Suprapubic skin (tissue), 4 donors: ENCODE data around the gene CDC45. TPM values are rescaled to one million over a fixed set of nuclear protein-coding genes. Genes with fewer than 3 reads are reported as not detected.

Experiments
- DNase-seq, 2 donors: peaks; one replicate each; pipeline ENCODE4 v3.0.0-alpha.2; 2019; ENCODE audit warnings: low spot score in 2 of 2
- H3K27ac ChIP-seq: fragments of 200-600 bp; sonication (generic); one replicate; pipeline ENCODE4 v1.5.1; 2019
- H3K27me3 ChIP-seq: fragments of 200-600 bp; sonication (generic); one replicate; pipeline ENCODE4 v1.5.1; 2019
- H3K36me3 ChIP-seq: fragments of 200-600 bp; sonication (generic); one replicate; pipeline ENCODE4 v1.5.1; 2019
- H3K4me1 ChIP-seq: fragments of 200-600 bp; sonication (generic); one replicate; pipeline ENCODE4 v1.5.1; 2019
- H3K4me3 ChIP-seq: fragments of 200-600 bp; sonication (generic); one replicate; pipeline ENCODE4 v1.5.1; 2019; ENCODE audit warnings: mild to moderate bottlenecking
- H3K9me3 ChIP-seq: fragments of 200-600 bp; sonication (generic); one replicate; pipeline ENCODE4 v1.5.1; 2019
- EP300 ChIP-seq: sonication (generic); formaldehyde crosslinking; IDR thresholded peaks from one replicate; pipeline ENCODE4 v1.6.1; 2017; ENCODE audit warnings: antibody characterized with exemption
- POLR2A ChIP-seq, 2 donors: fragments of 450-650 bp; IDR thresholded peaks; one replicate each; pipeline ENCODE4 v1.6.1; 2017; ENCODE audit warnings: antibody characterized with exemption in 2 of 2, mild to moderate bottlenecking in 2 of 2, moderate library complexity in 2 of 2
- POLR2AphosphoS5 ChIP-seq, 3 donors: sonication (generic); formaldehyde crosslinking; IDR thresholded peaks; one replicate each; pipeline ENCODE4 v1.6.1; 2017; ENCODE audit warnings: antibody characterized with exemption in 3 of 3
- WGBS: methylation state at CpG from one replicate; pipeline ENCODE4 v1.1.5; 2018; 5-methylcytosine and 5-hydroxymethylcytosine counted together
- total RNA-seq, 4 donors: library from RNA; depleted of rRNA; stranded (reverse); fragments of >200 nt; gene quantifications; one replicate each; pipeline ENCODE4 v1.1.0, GENCODE V29; 2016
- TF ChIP-seq, protein P1 (sequence below), 2 donors: fragments of 200-600 bp in 1 of 2; fragments of 450-650 bp in 1 of 2; sonication (generic) in 1 of 2; IDR thresholded peaks; one replicate each; pipeline ENCODE4 v1.5.1; 2016 to 2019; ENCODE audit warnings: antibody characterized with exemption in 2 of 2, mild to moderate bottlenecking in 1 of 2, moderate library complexity in 1 of 2

CDC45 gene
- total RNA-seq, 4 donors from 2014 or later, result 0.72 to 3.3 (median 1.4) TPM

DNA sequence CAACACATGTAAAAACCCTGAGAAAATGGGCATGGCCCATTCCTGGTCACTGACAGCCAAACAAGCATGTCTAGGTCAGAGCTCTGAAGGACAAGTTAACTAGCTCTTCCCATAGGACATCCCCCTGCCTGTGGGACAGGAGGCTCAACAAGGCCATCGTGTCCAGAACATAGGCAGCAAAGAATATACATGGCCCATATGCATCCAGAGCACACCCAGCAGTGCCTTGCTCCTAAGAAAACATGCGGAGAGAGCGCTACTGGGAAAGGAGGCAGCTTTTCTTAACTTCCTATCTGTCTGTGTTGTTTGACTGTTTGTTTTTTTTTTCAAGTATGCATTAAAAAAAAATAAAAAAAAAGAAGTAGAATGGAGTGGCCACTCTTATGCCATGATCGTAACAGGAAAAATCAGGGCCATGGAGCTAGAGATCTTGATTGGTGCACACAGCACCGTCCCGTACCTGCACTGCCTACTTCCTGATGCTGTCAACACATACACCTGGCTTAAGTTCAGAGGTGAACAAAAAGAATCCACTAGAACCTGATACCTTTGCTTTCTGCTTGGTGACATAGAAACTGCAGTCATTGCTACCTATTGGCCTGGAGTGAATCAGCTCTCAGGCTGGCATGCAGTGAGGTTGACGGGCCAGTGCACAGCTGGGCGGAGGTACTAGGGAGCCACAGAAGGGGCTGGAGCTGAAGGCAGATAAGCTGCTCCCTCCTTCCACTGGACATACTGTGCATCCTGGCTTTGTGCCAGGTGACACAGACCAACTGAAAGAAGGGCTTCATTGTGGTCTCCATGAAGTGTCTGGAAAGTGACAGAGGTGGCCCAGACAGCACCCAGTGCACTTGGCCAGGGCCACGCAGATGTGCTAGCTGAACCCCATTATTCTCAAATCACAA lies 12.6 kb upstream of the CDC45 start:
- Histone ChIP-seq H3K9me3 (no peaks in the 10 kb centered on the region), H3K27me3 (no peaks in the 10 kb centered on the region), H3K36me3 (peaks cover 90% of the 10 kb centered on the region), H3K4me1 (peaks cover 3% of the 10 kb centered on the region), H3K27ac (no peak overlapping the region), H3K4me3 (no peak overlapping the region)
- no peak for DNase-seq
- TF ChIP-seq POLR2AphosphoS5 (IDR thresholded peaks at IDR 0.05) (no peak), POLR2A (IDR thresholded peaks at IDR 0.05) (no peak)
- WGBS, result 91% methylated on average over 9 of the region's 9 CpGs

GRCh38 chr22:19467912-19468311 lies 11.8 kb upstream of the CDC45 start:
- Histone ChIP-seq H3K9me3 (no peaks in the 10 kb centered on the region), H3K27me3 (no peaks in the 10 kb centered on the region), H3K27ac (no peak overlapping the region), H3K4me3 (no peak overlapping the region), H3K4me1 (peaks cover 3% of the 10 kb centered on the region), H3K36me3 (peaks cover 92% of the 10 kb centered on the region)
- no peak for TF ChIP-seq POLR2A (IDR thresholded peaks at IDR 0.05)
- TF ChIP-seq EP300, result no peak
- TF ChIP-seq, protein P1, sequence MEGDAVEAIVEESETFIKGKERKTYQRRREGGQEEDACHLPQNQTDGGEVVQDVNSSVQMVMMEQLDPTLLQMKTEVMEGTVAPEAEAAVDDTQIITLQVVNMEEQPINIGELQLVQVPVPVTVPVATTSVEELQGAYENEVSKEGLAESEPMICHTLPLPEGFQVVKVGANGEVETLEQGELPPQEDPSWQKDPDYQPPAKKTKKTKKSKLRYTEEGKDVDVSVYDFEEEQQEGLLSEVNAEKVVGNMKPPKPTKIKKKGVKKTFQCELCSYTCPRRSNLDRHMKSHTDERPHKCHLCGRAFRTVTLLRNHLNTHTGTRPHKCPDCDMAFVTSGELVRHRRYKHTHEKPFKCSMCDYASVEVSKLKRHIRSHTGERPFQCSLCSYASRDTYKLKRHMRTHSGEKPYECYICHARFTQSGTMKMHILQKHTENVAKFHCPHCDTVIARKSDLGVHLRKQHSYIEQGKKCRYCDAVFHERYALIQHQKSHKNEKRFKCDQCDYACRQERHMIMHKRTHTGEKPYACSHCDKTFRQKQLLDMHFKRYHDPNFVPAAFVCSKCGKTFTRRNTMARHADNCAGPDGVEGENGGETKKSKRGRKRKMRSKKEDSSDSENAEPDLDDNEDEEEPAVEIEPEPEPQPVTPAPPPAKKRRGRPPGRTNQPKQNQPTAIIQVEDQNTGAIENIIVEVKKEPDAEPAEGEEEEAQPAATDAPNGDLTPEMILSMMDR (IDR thresholded peaks at IDR 0.05), result no peak
- TF ChIP-seq POLR2AphosphoS5 (IDR thresholded peaks at IDR 0.05), result no peak
- no peak for DNase-seq
- 96% methylated on average over 6 of the region's 6 CpGs for WGBS

GRCh38 chr22:19469421-19469820 lies 10.3 kb upstream of the CDC45 start:
- WGBS, result 92% methylated on average over 7 of the region's 7 CpGs
- no peaks in the 10 kb centered on the region for H3K27me3 ChIP-seq
- H3K9me3 ChIP-seq, result no peaks in the 10 kb centered on the region
- no peak for TF ChIP-seq EP300
- no peak for TF ChIP-seq POLR2AphosphoS5 (IDR thresholded peaks at IDR 0.05)
- no peak for TF ChIP-seq POLR2A (IDR thresholded peaks at IDR 0.05)
- TF ChIP-seq, protein P1 (IDR thresholded peaks at IDR 0.05), result no peak
- DNase-seq, result no peak
- peaks cover 7% of the 10 kb centered on the region for H3K4me1 ChIP-seq
- peaks cover 97% of the 10 kb centered on the region for H3K36me3 ChIP-seq
- H3K4me3 ChIP-seq, result no peak overlapping the region
- no peak overlapping the region for H3K27ac ChIP-seq

- Histone ChIP-seq H3K4me3 (no peak overlapping the region), H3K36me3 (peaks cover 96% of the 10 kb centered on the region), H3K27me3 (no peaks in the 10 kb centered on the region), H3K27ac (no peak overlapping the region), H3K4me1 (peaks cover 13% of the 10 kb centered on the region), H3K9me3 (no peaks in the 10 kb centered on the region)
- no peak for DNase-seq
- WGBS, result 89% methylated on average over 2 of the region's 2 CpGs
- TF ChIP-seq EP300, result no peak
- TF ChIP-seq POLR2AphosphoS5 (IDR thresholded peaks at IDR 0.05), result no peak
- TF ChIP-seq, protein P1 (IDR thresholded peaks at IDR 0.05), result no peak
- TF ChIP-seq POLR2A (IDR thresholded peaks at IDR 0.05), result no peak
Measured at GRCh38 chr22:19470010-19470409, 9.7 kb upstream of the CDC45 start.

- WGBS, result 94% methylated on average over 11 of the region's 11 CpGs
- DNase-seq, result no peak
Measured at GRCh38 chr22:19471572-19471971, 8.1 kb upstream of the CDC45 start.

More at GRCh38 chr22:19471572-19471971, 8.1 kb upstream of the CDC45 start:
- no peak overlapping the region for H3K4me3 ChIP-seq
- H3K27ac ChIP-seq, result no peak overlapping the region
- TF ChIP-seq EP300 (no peak), POLR2AphosphoS5 (IDR thresholded peaks at IDR 0.05) (no peak), POLR2A (IDR thresholded peaks at IDR 0.05) (no peak)
- TF ChIP-seq, protein P1 (IDR thresholded peaks at IDR 0.05), result no peak
- H3K9me3 ChIP-seq, result no peaks in the 10 kb centered on the region
- peaks cover 29% of the 10 kb centered on the region for H3K4me1 ChIP-seq
- H3K36me3 ChIP-seq, result peaks cover 81% of the 10 kb centered on the region
- H3K27me3 ChIP-seq, result no peaks in the 10 kb centered on the region
